Erythroblast (primary cell): ENCODE results near the gene RPL10A.

ENCODE experiments used
- GATA1 ChIP-seq: IDR thresholded peaks from 2 replicates; pipeline ENCODE4 v1.6.1; 2011; ENCODE audit warnings: low read depth, mild to moderate bottlenecking, control low read depth, low read length, moderate library complexity
- POLR2A ChIP-seq: IDR thresholded peaks from 2 replicates; pipeline ENCODE4 v1.6.1; 2011; ENCODE audit warnings: mild to moderate bottlenecking, low read length

DNA sequence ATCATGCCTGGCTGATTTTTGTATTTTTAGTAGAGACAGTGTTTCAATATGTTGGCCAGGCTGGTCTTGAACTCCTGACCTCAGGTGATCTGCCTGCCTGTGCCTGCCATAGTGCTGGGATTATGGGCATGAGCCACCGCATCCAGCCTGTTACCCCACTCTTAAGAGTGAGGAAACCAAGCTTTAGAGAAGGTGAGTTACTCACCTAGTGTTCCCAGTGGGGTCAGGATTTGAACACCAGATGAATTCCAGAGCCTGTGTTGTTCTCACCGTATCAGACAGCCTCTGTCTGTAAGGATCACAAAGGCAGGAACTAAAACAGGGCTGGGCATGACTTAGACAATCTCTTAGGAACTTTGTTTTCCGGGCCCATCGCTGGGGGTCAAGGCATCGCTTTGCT, 25.5 kb upstream of the RPL10A start:
- TF ChIP-seq POLR2A, result no peak
- TF ChIP-seq GATA1, result no peak
